ENCODE measurements around the gene C1QTNF4. TPM values are rescaled to one million over a fixed set of nuclear protein-coding genes. Genes with fewer than 3 reads are reported as not detected.

Gene C1QTNF4
- total and polyA plus RNA-seq, 2 experiments from 2014 or later: 50.8 to 80.9 TPM

GRCh38 chr11:47571357-47571729, 22.9 kb downstream of the C1QTNF4 start:
- no peak for TF ChIP-seq CTCF (IDR thresholded peaks at IDR 0.05; ENCODE audit: low read depth, low read length)
- no peak for DNase-seq (ENCODE audit: low read depth in 1 of 2, low spot score in 1 of 2)
- H3K4me1 ChIP-seq (ENCODE audit: low read depth): no peaks in the 10 kb centered on the region
- H3K4me3 ChIP-seq: no peak overlapping the region
- H3K27ac ChIP-seq: no peak overlapping the region
- no peaks in the 10 kb centered on the region for H3K9me3 ChIP-seq (ENCODE audit: low read depth)
- H3K27me3 ChIP-seq: no peaks in the 10 kb centered on the region
- H3K36me3 ChIP-seq: peaks cover 38% of the 10 kb centered on the region

DNA sequence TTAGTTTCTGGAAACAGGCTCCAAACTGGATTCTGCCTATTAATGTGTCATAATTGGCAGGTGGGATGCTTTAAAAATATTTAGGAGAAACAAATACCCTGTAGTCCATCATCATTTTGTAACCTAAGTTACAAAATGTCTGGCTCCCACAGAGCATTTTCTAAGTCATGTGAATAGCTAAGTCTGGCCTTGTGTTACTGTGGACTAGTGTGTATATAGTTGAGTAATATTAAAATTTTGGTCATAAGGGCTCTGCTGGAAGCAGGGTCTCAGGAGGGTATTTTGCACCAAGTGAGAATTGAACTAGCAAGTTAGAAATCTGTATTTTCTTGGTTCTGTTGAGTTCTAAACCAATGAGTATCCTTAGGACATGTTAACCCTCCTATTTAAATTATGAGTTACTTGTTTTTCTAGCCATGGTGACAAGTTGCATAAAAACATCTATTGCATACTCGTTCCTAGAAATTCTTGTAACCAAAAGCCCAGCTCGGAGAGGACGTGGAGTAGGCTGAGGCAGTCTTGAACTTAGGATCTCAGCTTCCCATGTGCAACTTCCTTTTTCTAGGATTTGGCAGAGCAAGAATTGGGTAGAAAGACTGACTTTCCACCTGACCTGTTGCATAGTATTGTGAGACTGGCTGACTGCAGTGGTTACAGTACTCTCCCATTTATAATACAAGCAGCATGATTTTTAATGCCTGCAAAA, 23.4 kb downstream of the C1QTNF4 start:
- Histone ChIP-seq H3K4me1 (ENCODE audit: low read depth) (no peaks in the 10 kb centered on the region), H3K36me3 (peaks cover 38% of the 10 kb centered on the region)
- TF ChIP-seq CTCF (IDR thresholded peaks at IDR 0.05; ENCODE audit: low read depth, low read length): no peak

GRCh38 chr11:47569646-47570045, 24.6 kb downstream of the C1QTNF4 start:
- Histone ChIP-seq H3K27me3 (no peaks in the 10 kb centered on the region), H3K9me3 (ENCODE audit: low read depth) (no peaks in the 10 kb centered on the region), H3K4me3 (no peak overlapping the region), H3K36me3 (peaks cover 38% of the 10 kb centered on the region), H3K27ac (no peak overlapping the region), H3K4me1 (ENCODE audit: low read depth) (no peaks in the 10 kb centered on the region)
- DNase-seq (ENCODE audit: low read depth in 1 of 2, low spot score in 1 of 2): no peak
- TF ChIP-seq CTCF (IDR thresholded peaks at IDR 0.05; ENCODE audit: low read depth, low read length): no peak

More for the DNA sequence above, 23.4 kb downstream of the C1QTNF4 start:
- Histone ChIP-seq H3K27me3 (no peaks in the 10 kb centered on the region), H3K27ac (no peak overlapping the region), H3K4me3 (no peak overlapping the region), H3K9me3 (ENCODE audit: low read depth) (no peaks in the 10 kb centered on the region)
- DNase-seq (ENCODE audit: low read depth in 1 of 2, low spot score in 1 of 2): no peak

DNA sequence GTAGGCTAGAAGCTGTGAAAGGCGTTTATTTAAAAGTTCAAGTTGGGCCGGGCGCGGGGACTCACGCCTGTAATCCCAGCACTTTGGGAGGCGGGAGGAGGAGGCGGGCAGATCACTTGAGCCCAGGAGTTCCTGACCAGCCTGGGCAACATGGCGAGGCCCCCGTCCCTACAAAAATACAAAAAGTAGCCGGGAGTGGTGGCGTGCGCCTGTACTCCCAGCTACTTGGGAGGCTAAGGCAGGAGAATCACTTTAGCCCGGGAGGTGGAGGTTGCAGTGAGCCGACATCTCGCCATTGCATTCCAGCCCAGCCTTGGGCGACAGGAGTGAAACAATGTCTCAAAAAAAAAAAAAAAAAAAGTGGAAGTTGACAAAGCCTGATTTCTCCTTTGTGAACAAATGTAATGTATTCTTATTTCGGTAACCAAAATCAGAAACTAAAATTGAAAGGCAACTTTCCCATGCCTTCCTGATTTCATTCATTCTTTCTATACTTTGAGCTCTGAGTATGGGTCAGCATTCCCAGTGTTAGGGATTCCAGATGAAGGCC, 28.0 kb downstream of the C1QTNF4 start:
- DNase-seq (ENCODE audit: low read depth in 1 of 2, low spot score in 1 of 2): no peak
- peak overlapping the region; percentile 49 for H3K27ac ChIP-seq
- TF ChIP-seq CTCF (IDR thresholded peaks at IDR 0.05; ENCODE audit: low read depth, low read length): no peak
- H3K4me3 ChIP-seq: peak overlapping the region; percentile 65
- H3K27me3 ChIP-seq: no peaks in the 10 kb centered on the region
- peaks cover 13% of the 10 kb centered on the region for H3K36me3 ChIP-seq
- no peaks in the 10 kb centered on the region for H3K4me1 ChIP-seq (ENCODE audit: low read depth)
- H3K9me3 ChIP-seq (ENCODE audit: low read depth): no peaks in the 10 kb centered on the region

- peak; percentile 79 to 89 for DNase-seq (ENCODE audit: low read depth in 1 of 2, low spot score in 1 of 2)
Measured at GRCh38 chr11:47565340-47566148, 28.7 kb downstream of the C1QTNF4 start, which contains the start of gene PTPMT1. Gene PTPMT1, plus strand, starts transcription at chr11:47565599. Its CDS starts 24 bp downstream, at chr11:47565623.

More at GRCh38 chr11:47565340-47566148, 28.7 kb downstream of the C1QTNF4 start, which contains the start of gene PTPMT1:
- peak within 1 kb of the TSS; percentile 65 for H3K4me3 ChIP-seq
- no peak for TF ChIP-seq CTCF (IDR thresholded peaks at IDR 0.05; ENCODE audit: low read depth, low read length)
- H3K9me3 ChIP-seq (ENCODE audit: low read depth): no peaks in the 10 kb centered on the region
- H3K4me1 ChIP-seq (ENCODE audit: low read depth): no peaks in the 10 kb centered on the region
- H3K27me3 ChIP-seq: no peaks in the 10 kb centered on the region
- H3K27ac ChIP-seq: peak within 1 kb of the TSS; percentile 49
- H3K36me3 ChIP-seq: peaks cover 7% of the 10 kb centered on the region
